ENCODE measurements around the gene EMP1.

Gene EMP1

GRCh38 chr12:13173012-13173932, 23.3 kb upstream of the EMP1 start:
- DNase-seq (ENCODE audit: low spot score), result peak; percentile 79

DNA sequence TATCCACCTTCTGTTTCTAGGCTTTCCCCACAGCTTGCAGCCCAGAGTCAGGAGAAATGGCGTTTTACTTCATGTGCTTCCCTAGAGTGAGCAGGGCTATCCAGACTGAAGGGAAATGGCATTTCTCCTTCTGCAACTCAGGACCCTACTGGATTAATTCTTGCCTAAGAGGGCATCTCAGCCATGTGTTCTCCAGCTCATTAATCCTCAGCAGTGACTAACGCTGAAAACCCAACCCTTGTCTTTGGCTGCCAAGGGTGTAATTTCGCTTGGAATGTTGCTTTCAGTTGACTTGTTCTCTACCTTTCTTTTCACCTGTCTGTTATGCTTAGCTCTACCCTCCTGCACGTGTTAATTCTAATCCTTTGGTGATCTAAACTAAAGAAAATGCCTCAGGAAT, 21.0 kb upstream of the EMP1 start:
- no peak for DNase-seq (ENCODE audit: low spot score)

GRCh38 chr12:13176256-13176655, 20.3 kb upstream of the EMP1 start:
- no peak for DNase-seq (ENCODE audit: low spot score)

DNA sequence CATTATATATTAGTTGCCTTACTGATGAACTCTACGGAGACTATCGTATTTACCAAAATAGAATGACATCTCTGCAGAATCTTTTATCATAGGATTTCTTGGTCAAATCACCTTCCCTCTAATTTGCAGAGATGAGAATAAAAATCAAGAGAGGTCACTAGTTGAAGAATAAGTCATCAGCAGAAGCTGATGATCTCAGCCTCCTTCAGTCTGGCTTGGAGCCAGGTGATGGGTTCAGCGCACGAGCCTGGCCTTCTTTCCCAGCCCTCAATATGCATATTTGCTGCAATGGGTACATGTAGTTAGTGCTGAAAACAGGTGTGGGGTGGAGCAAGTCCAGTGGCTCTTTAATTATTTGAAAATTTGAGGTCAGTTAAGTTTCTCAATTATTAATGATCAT, 19.2 kb upstream of the EMP1 start:
- DNase-seq (ENCODE audit: low spot score), result no peak

DNA sequence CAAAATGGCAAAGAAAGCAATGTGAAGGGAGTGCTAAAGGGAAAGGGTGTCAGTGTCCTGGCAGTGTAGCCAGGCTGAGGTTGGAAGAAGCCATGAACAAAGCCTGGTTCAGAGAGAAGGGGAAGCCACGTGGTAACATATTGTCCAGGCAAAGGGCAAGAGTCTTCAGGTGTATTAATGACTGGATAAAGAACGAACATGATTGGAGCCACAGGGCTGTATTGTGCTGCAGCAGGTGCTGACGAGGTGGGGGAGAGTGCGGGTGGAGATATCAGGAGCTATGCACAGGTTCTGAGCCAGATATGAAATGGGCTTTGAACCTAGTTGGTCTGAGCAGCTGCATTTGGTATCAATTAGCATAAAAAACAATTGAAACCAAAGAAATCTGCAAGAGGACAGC, 18.6 kb upstream of the EMP1 start:
- no peak for DNase-seq (ENCODE audit: low spot score)

DNA sequence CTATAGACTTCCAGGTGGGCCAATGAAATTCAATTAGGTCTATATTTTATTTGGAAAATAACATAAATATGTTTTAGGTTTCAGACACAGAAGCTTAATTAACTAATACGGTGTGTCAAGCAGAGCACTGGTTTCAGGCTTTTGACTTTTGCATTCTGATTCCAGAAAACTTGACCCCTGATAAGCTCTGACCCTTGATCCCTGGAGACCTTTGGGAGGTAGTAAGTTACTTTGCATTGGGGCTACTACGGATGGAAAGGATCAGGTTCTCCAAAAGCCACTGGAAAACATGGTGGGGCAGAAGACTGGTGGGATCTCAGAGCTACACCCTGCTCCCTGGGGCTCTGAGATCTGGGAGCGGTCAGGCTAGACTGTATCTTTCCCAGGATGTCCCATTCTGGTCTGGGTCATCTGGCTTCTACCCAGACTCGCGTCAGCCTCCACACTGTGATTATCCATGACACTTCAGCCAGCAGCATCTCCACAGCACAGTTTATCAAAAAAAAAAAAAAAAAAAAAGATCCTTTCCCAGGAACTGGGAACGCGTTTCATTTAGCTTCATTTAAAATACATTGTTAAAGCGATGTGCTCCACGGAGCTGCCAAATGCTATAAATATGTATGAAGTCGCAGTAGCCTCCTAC, 17.8 kb upstream of the EMP1 start:
- peak; percentile 74 for DNase-seq (ENCODE audit: low spot score)

GRCh38 chr12:13179211-13180074, 17.1 kb upstream of the EMP1 start:
- DNase-seq (ENCODE audit: low spot score), result peak; percentile 75

- no peak for DNase-seq (ENCODE audit: low spot score)
Measured at GRCh38 chr12:13181375-13182070, 15.0 kb upstream of the EMP1 start.

GRCh38 chr12:13182881-13183280, 13.6 kb upstream of the EMP1 start:
- DNase-seq (ENCODE audit: low spot score), result peak; percentile 57

- no peak for DNase-seq (ENCODE audit: low spot score)
Measured at GRCh38 chr12:13183620-13184019, 12.9 kb upstream of the EMP1 start.

DNA sequence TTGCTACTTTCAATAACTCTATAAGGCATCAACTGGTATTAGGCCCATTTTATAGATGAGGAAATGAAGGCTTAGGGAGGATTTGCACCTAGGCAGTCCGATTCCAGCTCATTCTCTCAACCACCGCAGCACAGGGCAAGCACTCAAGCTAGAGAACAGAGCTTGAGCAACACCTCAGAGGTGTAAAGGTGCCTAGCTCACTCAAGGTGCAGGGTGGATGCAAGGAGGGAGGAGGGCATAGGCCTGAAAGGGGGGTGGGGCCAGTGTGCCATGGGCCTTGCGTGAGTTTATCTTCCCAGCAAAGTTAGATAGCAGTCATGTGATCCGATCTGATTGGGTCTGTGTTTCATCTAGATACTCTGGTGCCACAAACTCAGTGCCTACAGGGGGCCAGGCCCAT, 10.2 kb upstream of the EMP1 start:
- no peak for DNase-seq (ENCODE audit: low spot score)

DNA sequence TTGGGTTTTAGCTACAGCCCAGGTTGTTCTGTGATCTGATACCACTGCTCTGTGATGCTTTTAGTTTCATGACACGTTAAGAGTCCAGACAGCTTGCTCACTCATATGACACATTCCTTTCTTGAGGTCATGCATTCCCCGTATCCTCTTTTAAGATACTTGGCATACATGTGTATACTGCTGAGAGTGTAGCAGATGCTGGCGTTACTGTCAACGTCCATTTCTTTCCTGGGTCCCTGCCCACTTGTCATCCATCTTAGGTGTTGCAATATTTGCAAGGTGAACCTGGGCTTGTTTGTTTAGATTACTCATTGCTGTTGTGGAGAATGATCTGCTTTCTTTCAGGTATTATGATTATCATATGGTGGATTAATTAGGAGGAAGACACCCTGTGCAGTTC, 9.1 kb upstream of the EMP1 start:
- no peak for DNase-seq (ENCODE audit: low spot score)

- DNase-seq (ENCODE audit: low spot score), result no peak
Measured at GRCh38 chr12:13189264-13189663, 7.3 kb upstream of the EMP1 start.

DNA sequence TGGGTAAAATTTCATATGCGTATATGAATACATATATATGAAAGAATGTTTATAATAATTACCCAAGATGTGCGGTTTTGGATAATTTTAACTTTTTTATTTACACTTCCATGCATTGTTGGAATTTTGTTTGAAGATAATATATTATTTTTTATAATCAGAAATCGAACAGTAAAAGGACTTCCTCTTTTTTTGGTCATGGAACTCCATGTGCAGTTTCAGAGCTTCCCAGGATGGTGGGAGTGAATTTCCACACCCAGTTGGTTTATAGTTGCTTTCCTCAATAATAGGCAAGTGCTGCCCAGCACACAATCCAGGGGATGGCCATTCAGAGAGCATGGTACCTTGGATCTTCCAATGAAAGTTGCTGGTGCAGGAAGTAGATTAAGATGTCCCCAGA, 6.3 kb upstream of the EMP1 start:
- DNase-seq (ENCODE audit: low spot score), result no peak

- no peak for DNase-seq (ENCODE audit: low spot score)
Measured at GRCh38 chr12:13192719-13193118, 3.8 kb upstream of the EMP1 start.

DNA sequence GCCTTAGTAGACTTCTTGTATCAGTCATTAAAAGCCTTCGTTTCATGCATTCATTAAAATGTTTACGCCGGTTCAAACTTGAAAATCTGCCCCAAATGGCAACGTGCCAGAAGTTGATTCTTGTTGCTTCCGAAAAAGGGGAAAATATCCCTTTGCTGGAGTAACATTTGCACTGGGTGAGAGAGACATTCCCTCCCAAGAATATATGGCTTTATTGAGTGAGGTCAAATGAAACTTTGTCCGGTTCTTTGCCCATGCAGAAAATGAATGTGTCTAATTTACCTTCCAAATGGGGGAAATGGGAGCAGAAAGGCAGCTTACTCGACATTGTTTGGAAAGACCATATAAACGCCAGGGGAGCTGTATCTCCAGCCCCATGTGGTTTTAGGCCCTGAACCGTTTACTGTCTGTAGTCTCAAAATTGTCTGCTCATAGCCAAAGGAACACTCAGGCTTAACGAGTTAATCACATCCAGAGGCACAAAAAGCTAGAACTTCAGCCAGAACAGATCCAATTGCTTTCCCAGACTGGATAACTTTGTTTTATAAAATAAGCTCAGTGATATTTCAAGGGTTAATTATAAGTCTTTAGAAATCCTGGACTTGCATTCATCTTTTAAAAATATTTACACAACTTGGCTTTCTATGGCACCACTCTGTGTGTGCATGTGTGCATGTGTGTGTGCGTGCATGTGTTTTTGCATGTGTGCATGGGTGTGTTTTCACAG, 2.9 kb upstream of the EMP1 start:
- DNase-seq (ENCODE audit: low spot score), result no peak

- DNase-seq (ENCODE audit: low spot score), result no peak
Measured at GRCh38 chr12:13194401-13195110, 2.0 kb upstream of the EMP1 start.

GRCh38 chr12:13195250-13195649, 1.3 kb upstream of the EMP1 start:
- DNase-seq (ENCODE audit: low spot score), result no peak

DNA sequence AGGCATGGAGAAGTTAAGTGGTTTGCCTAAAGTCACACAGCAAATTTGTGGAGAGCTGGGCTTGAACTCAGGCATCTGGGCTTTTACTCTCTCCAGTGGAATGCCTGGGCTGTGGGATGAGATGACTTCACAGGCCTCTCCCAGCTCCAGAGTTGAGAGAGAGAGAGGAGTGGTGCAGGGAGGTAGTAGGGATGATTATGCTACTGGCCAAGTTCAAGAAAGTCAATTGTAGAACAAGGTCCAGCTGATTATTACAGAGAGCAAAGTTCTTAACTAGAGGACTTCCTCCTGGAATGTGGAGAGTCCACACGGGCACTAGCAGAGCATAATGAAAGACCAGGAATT, 769 bp upstream of the EMP1 start:
- DNase-seq (ENCODE audit: low spot score), result no peak

GRCh38 chr12:13197032-13197431, 506 bp downstream of the EMP1 start:
- DNase-seq (ENCODE audit: low spot score), result no peak
